Measurements from ENCODE around the gene ASTN2. TPM values are rescaled to one million over a fixed set of nuclear protein-coding genes. Genes with fewer than 3 reads are reported as not detected.

Gene ASTN2
- total RNA-seq, 1 donor from 2014 or later, result 2.1 TPM

DNA sequence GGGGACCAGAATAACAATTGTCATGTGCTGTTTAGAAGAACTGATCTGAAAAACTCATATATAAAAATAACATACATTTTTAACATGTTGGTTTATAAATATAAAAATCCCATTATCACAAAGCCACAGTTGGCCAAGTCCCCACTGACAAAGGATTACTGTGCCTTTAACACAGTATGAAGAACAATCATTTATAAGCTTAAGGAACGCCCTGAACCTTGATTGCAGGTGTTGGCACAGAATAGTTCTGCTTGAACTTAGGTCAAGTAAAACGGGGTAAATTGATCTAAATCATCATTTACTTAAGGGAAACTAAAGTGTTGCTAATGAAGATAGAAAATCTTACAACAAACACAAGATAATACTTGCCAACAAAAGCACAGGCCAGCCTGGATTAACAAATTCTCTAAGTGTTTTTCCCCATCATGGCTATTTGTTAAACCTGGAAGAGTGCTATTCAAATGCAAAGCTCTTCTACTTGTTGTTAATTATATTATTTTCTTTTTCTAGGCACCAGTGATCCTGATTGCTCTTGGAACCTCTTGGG, 46.1 kb downstream of the ASTN2 start:
- DNase-seq (ENCODE audit: low read depth, low spot score), result no peak

- DNase-seq (ENCODE audit: low read depth, low spot score), result no peak
Measured at GRCh38 chr9:117365438-117365837, 49.4 kb downstream of the ASTN2 start.

GRCh38 chr9:117363006-117363405, 51.9 kb downstream of the ASTN2 start:
- DNase-seq (ENCODE audit: low read depth, low spot score), result no peak

- DNase-seq (ENCODE audit: low read depth, low spot score), result no peak
Measured at GRCh38 chr9:117359910-117360309, 54.9 kb downstream of the ASTN2 start.

- no peak for DNase-seq (ENCODE audit: low read depth, low spot score)
Measured at GRCh38 chr9:117355542-117355941, 59.3 kb downstream of the ASTN2 start.

DNA sequence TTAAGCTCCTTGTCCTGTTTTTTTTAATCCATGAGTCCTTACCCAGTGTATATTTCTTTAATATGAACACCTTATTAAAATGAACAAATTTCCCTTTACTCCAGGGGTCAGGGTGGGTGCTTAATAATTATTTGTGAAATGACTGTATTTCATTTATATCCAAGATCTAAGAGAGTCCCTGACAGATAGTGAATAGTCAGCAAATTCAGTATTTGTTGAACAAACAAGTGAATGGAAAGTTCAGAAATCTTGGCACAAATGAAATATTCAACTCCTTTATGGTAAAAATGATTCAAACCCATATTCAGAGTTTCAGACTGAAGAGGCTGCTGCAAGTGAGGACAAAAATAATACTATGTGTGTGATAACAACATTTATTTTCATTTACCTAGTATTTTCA, 59.9 kb downstream of the ASTN2 start:
- DNase-seq (ENCODE audit: low read depth, low spot score), result no peak

GRCh38 chr9:117354244-117354847, 60.5 kb downstream of the ASTN2 start:
- DNase-seq (ENCODE audit: low read depth, low spot score), result no peak

GRCh38 chr9:117344892-117345660, 69.8 kb downstream of the ASTN2 start:
- DNase-seq (ENCODE audit: low read depth, low spot score), result no peak

DNA sequence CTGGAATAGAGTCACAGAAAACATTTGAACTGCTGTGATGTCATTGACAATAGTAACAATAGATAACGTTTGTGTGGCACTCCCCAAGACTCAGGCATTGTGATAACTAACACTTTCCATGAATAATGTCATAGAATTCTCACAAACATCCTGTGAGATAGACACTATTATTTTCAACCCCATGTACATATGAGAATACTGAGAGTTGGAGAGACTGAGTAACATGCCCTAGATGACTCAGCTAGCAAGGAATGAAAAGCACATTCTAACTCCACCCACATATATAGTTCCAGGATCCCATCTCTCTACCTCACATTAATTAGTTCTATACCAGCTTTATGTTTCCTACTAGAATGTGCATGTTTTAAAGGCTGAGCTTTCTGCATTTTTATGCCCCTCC, 71.4 kb downstream of the ASTN2 start:
- DNase-seq (ENCODE audit: low read depth, low spot score), result no peak

GRCh38 chr9:117341151-117341550, 73.7 kb downstream of the ASTN2 start:
- no peak for DNase-seq (ENCODE audit: low read depth, low spot score)

- DNase-seq (ENCODE audit: low read depth, low spot score), result no peak
Measured at GRCh38 chr9:117340422-117340821, 74.4 kb downstream of the ASTN2 start.

DNA sequence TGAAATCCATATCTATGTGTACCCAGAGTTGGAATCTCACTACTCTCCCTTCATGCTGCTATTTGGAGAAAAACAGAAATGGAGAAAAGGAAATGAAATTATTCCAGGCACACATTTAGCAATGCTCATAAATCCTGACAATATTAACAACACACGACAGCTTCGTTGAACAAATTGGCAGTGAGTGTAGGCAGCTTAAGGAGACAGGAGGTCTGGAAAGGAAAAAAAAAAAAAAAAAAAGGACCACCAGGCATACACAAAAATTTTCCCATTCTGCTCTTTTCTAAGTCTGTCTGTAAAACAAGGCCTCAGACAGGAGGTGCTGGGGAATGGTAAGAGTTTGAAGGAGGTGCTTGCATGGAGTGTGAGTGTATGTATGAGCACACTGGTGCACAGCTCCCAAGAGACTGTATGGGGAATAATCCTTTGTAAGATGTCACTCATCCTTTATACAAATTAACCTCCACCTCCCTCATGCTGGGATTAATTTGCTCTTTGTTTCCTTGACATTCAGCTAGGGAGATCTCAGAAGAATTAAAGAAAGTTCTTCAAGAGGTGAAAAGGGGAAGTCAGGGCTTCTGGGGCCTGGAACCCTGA, 78.9 kb downstream of the ASTN2 start:
- DNase-seq (ENCODE audit: low read depth, low spot score), result no peak

DNA sequence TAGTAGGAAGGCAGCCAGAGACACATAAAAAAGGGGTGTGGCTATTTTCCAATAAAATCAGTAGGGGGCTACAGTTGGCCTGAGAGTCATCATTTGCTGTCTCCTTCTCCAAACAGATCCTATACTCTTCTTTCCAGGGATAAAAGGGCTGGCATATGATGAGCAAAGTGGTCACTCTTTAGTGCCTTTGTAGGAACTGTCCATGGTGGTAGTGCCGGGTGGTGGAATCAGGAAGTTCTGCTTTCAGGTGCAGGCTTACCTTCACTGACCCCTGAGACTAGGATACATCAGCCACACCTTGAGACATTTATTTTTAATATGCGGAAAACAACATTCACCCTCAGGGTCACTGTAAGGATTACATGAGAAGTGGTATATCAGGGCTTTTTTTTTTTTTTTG, 80.8 kb downstream of the ASTN2 start:
- no peak for DNase-seq (ENCODE audit: low read depth, low spot score)

DNA sequence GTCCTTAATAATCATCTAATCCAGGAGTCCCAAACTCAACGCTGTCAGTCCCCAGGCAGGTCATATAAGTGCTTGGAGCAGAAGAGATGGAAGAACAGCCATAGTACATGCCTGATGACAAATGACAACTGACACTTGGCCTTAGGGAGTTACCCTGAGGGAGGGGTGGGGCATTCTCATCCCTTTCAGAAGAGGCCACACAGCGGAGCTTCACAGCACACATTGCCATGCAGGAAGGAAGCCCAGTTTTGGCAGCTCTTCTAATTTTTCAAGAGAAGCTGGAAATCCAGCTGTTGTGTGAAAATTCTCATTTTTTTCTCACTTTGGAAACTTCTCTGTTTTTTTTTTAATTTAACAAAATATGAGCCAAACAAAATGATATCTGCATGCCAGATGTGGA, 89.0 kb downstream of the ASTN2 start:
- DNase-seq (ENCODE audit: low read depth, low spot score), result no peak

DNA sequence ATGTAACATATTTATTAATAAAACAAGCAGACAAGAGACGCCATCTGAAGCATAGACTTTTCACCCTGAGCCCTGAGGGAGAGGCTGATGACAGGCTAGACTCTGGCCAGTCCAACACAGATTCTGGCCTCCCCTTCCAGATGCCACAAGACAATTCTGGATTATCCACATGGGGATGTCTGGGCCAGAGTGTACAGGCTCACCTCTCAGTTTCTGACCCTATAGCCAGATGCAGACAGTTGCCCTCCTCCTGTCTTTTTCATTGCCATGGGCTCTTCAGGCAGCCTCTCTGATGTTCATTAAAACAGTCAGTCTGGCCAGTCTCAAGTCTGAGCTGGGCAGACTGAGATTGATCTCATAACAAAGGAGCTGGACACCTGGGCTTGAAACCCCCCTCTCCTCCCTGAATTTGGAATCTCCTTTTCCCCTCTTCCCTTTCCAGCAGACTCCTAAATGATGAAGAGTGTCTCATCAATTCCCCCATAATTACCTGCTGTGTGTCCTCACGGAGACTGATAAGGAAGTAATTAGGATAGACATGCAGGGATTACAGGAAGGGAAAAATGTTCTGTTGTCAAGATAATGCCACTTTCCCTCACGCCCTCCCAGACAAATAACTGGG, 89.6 kb downstream of the ASTN2 start:
- DNase-seq (ENCODE audit: low read depth, low spot score), result no peak

DNA sequence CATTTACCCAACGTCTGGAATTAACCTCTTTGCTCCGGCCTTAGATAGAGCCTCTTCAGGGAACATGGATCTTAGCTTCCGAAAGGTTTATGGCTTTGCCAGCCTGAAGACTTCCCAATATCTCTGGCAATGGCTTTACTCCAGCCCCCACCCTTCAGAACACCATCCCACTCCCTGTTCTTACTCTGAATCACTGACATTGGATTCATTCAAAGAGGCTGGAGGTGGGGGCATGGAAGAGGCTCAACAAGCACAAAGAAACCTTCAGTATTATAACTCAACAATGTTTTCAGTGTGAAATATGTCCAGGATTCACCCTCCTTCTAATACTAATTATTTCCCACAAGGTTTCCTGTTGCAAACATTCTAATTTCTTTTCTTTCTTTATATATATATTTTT, 91.5 kb downstream of the ASTN2 start:
- DNase-seq (ENCODE audit: low read depth, low spot score), result no peak

- DNase-seq (ENCODE audit: low read depth, low spot score), result no peak
Measured at GRCh38 chr9:117317192-117317591, 97.7 kb downstream of the ASTN2 start.

DNA sequence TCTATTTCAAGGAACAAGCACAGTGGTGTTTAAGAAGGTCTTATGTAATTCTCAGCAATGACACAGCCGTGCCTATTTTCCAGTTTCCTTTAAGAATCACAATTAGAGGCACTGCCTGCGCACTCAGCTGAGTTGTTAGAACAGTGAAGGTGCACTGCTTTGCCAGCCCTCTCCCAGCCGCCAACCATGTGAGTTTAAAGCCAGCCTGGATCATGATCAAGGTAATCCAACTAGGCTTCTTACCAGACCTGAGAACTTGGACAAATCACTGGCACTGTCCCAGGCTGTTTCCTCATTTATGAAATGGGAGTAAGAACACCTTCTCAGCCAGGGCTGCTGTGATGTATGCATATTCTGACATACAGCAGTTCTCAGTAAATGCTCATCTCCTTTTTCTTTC, 99.6 kb downstream of the ASTN2 start:
- DNase-seq (ENCODE audit: low read depth, low spot score), result no peak

DNA sequence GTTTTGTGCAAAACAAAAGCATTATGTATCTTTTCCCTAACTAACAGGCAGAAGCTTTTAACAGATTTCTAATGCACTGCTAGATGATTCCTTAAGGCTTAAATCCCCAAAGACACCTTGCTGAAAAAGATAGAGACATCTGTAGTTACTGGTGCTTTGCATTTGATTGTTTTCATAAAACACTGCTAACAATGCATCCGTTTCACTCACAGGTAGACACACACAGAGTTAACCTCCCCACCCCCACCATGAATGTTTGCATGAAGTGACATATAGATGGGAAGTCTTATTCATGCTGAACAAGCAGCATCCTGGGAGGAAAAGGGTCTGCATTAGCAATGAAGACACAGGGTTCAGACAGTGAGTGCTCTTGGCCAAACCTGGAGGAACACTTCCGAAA, 100.9 kb downstream of the ASTN2 start:
- DNase-seq (ENCODE audit: low read depth, low spot score), result no peak

DNA sequence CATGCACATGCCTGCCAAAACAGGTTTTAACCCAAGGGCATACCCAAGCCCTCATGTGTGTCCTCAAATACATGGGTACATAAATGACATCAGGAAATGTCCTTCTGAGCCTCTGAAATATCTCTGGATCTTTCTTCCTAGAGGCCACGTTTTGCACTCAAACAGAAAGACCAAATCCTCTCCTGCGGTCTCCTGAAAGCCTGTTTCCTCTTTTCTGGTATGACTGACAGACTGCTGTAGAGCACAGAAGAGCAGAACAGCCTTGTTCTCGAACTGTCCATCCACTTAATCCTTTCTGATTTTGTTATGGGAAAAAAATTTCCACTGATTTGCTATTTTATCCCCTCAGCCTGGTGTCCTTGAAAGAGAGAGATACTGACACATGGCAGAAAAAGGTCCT, 107.2 kb downstream of the ASTN2 start:
- no peak for DNase-seq (ENCODE audit: low read depth, low spot score)

DNA sequence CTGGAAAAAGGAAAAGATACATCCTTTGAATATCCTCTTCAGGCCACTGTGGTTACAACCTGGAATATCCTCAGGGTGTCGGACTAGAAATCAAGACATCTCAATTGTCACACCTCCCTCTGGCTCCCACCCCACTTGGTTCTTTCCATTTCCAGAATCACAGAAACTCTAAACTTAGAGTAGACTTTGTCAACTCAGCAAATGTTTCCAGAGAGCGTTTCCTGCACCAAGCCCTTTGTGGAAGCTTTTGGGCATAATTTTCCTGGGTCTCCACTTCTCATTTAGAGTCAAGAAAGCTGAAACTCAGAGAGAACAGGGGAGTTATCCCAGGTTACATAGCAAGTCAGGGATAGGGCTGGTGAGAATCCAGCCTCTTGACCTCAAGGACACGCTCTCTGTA, 108.8 kb downstream of the ASTN2 start:
- DNase-seq (ENCODE audit: low read depth, low spot score), result no peak

DNA sequence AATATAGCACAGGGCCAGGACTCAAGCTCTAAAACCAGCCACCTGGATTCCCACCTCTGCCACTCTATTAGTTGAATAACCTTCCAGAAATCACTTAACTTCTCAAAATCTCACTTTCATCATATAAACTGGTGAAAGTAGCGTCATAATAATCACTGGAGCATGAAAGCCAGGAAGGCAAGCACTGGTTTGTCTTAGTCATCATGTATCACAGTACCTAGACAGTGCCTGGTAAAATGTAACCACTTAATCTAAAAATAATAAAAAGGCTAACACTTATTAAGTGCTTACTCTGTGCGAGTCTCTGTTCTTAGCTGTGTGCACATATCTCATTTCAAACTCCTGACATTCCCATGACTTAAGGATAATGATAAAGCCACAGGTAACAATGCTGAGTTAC, 109.4 kb downstream of the ASTN2 start:
- DNase-seq (ENCODE audit: low read depth, low spot score), result no peak
